Nephron progenitor cell (in vitro differentiated cells): ENCODE measurements around the gene FOXI1.

ENCODE experiments used
- DNase-seq: peaks from one replicate; pipeline ENCODE4 v3.0.0; 2021
- H3K27ac Mint-ChIP-seq: 2 replicates; pipeline ENCODE4 v1.8.0; 2021; ENCODE audit warnings: mild to moderate bottlenecking, moderate library complexity, mixed read lengths
- H3K27me3 Mint-ChIP-seq: 2 replicates; pipeline ENCODE4 v1.8.0; 2021; ENCODE audit warnings: mild to moderate bottlenecking, low read depth, mixed read lengths; ENCODE audit not compliant: poor library complexity
- H3K36me3 Mint-ChIP-seq: 2 replicates; pipeline ENCODE4 v1.8.0; 2021; ENCODE audit warnings: low read depth, mixed read lengths
- H3K4me1 Mint-ChIP-seq: 2 replicates; pipeline ENCODE4 v1.8.0; 2021; ENCODE audit warnings: mixed read lengths
- H3K4me3 Mint-ChIP-seq: 2 replicates; pipeline ENCODE4 v1.8.0; 2021; ENCODE audit warnings: mild to moderate bottlenecking, moderate library complexity, mixed read lengths
- H3K9me3 Mint-ChIP-seq: 2 replicates; pipeline ENCODE4 v1.8.0; 2021; ENCODE audit warnings: mild to moderate bottlenecking, moderate library complexity, mixed read lengths
- CTCF ChIP-seq: fragments of 200-600 bp; sonication (generic); IDR thresholded peaks from 2 replicates; pipeline ENCODE4 v1.5.0; 2021; ENCODE audit warnings: antibody characterized with exemption

The FOXI1 gene

GRCh38 chr5:170155771-170156170, 50.1 kb downstream of the FOXI1 start:
- no peak for DNase-seq
- H3K27ac Mint-ChIP-seq: no peak overlapping the region
- H3K9me3 Mint-ChIP-seq: no peaks in the 10 kb centered on the region
- peaks cover 7% of the 10 kb centered on the region for H3K27me3 Mint-ChIP-seq
- H3K4me1 Mint-ChIP-seq: no peaks in the 10 kb centered on the region
- no peak overlapping the region for H3K4me3 Mint-ChIP-seq
- no peaks in the 10 kb centered on the region for H3K36me3 Mint-ChIP-seq
- no peak for TF ChIP-seq CTCF

- H3K27me3 Mint-ChIP-seq: peaks cover 3% of the 10 kb centered on the region
- TF ChIP-seq CTCF: no peak
- no peaks in the 10 kb centered on the region for H3K36me3 Mint-ChIP-seq
- H3K4me1 Mint-ChIP-seq: no peaks in the 10 kb centered on the region
- no peak overlapping the region for H3K4me3 Mint-ChIP-seq
- H3K9me3 Mint-ChIP-seq: no peaks in the 10 kb centered on the region
- H3K27ac Mint-ChIP-seq: no peak overlapping the region
- DNase-seq: no peak
Observed at GRCh38 chr5:170159101-170159698, 53.5 kb downstream of the FOXI1 start.
